K562 (cell line): ENCODE results near the gene MAD2L1BP. TPM values are rescaled to one million over a fixed set of nuclear protein-coding genes. Genes with fewer than 3 reads are reported as not detected.
A peak's percentile ranks its signal among the peaks of the same experiment; 100 is the strongest.
"Not testable (repeated sequence)": the region's sequence is repeated elsewhere in the genome, so short reads cannot be mapped to it uniquely, and the experiment has no call there.

ENCODE experiments used
- ATAC-seq: fragments of 200-7000 bp; cut with Tn5 transposase; 3 replicates; pipeline ENCODE4 v1.9.1; 2020; ENCODE audit warnings: moderate library complexity
- BruUV-seq: library from RNA; stranded (reverse); fragments of 400-500 nt; replicated peaks from 2 replicates; lab custom pipeline; 2021; lab: Mats Ljungman, UMichigan
- CTCF ChIA-PET: fragments of 300-600 bp; formaldehyde crosslinking; extraction: SDS; loops from one replicate; lab custom pipeline; 2021; ENCODE audit warnings: low intra/inter-chr PET ratio; lab: Yijun Ruan, JAX
- POLR2A ChIA-PET: fragments of 300-600, 350-650 bp; sonication (Branson Sonifier 250); formaldehyde crosslinking; extraction: SDS; loops from one replicate; lab custom pipeline; 2021; ENCODE audit warnings: antibody characterized with exemption, inconsistent platforms; lab: Yijun Ruan, JAX
- DNase-seq, 4 experiments: peaks; one replicate each; pipeline versions ENCODE4 v3.0.0 to v3.0.0-alpha.2; 2011 to 2018; ENCODE audit warnings: low spot score in 3 of 4, mixed read lengths in 3 of 4; ENCODE audit errors: extremely low read depth in 1 of 4
- FAIRE-seq: peaks from 2 replicates; lab custom pipeline; 2011; peaks lifted over from hg19 to GRCh38; lab: Jason Lieb, UNC
- H2AFZ ChIP-seq: 2 replicates; pipeline ENCODE4 v1.6.0; 2011; ENCODE audit warnings: low read depth, low read length, control low read depth, inconsistent platforms
- H3K27ac ChIP-seq: fragments of 200-600 bp; 3 replicates; pipeline ENCODE4 v1.8.0; 2011; ENCODE audit warnings: low read depth, mild to moderate bottlenecking, control low read depth, inconsistent platforms, low read length, moderate library complexity, mixed read lengths; ENCODE audit errors: extremely low read depth
- H3K27me3 ChIP-seq, 2 experiments: fragments of 300-600 bp in 1 of 2; 2 replicates in 1 of 2; 3 replicates in 1 of 2; pipeline versions ENCODE4 v1.6.0 to v1.8.0; 2011; ENCODE audit warnings: inconsistent platforms in 2 of 2, low read length in 2 of 2, mild to moderate bottlenecking in 1 of 2, mixed read lengths in 1 of 2, moderate library complexity in 1 of 2; ENCODE audit not compliant: control insufficient read depth in 2 of 2, insufficient read depth in 2 of 2
- H3K36me3 ChIP-seq: fragments of 300-600 bp; 3 replicates; pipeline ENCODE4 v1.8.0; 2011; ENCODE audit warnings: mild to moderate bottlenecking, low read length, inconsistent platforms; ENCODE audit not compliant: control insufficient read depth, insufficient read depth
- H3K4me1 ChIP-seq, 2 experiments: fragments of 200-600 bp in 1 of 2; replicated peaks in 1 of 2; 2 replicates in 1 of 2; 3 replicates in 1 of 2; pipeline versions ENCODE4 v1.5.1 to v1.8.0; 2011; ENCODE audit warnings: inconsistent platforms in 2 of 2, low read length in 2 of 2, mild to moderate bottlenecking in 1 of 2, mixed read lengths in 1 of 2, moderate library complexity in 1 of 2; ENCODE audit not compliant: control insufficient read depth in 2 of 2, insufficient read depth in 2 of 2
- H3K4me2 ChIP-seq: 2 replicates; pipeline ENCODE4 v1.6.1; 2011; ENCODE audit warnings: low read length, control low read depth, inconsistent platforms, mixed read lengths; ENCODE audit not compliant: insufficient read depth
- H3K4me3 ChIP-seq: fragments of 200-600 bp; sonication (generic), shearing (Covaris generic); 2 replicates; pipeline ENCODE4 v1.5.1; 2016; ENCODE audit warnings: control low read depth, inconsistent platforms
- H3K79me2 ChIP-seq: fragments of 200-600 bp; 3 replicates; pipeline ENCODE4 v1.8.0; 2011; ENCODE audit warnings: low read length, inconsistent platforms; ENCODE audit not compliant: control insufficient read depth, insufficient read depth
- H3K9ac ChIP-seq, 2 experiments: 2 replicates each; pipeline versions ENCODE4 v1.6.0 to v1.6.1; 2011; ENCODE audit warnings: low read depth in 2 of 2, low read length in 2 of 2, control low read depth in 1 of 2, inconsistent platforms in 1 of 2, mild to moderate bottlenecking in 1 of 2, mixed read lengths in 1 of 2; ENCODE audit not compliant: insufficient read depth in 1 of 2
- H3K9me1 ChIP-seq: one replicate; pipeline ENCODE4 v1.6.0; 2011; ENCODE audit warnings: inconsistent platforms, mild to moderate bottlenecking, low read length, moderate library complexity; ENCODE audit not compliant: control insufficient read depth, insufficient read depth
- H3K9me3 ChIP-seq: replicated peaks from 2 replicates; pipeline ENCODE4 v1.5.1; 2011; ENCODE audit warnings: low read depth, low read length, inconsistent platforms; ENCODE audit not compliant: control insufficient read depth, insufficient read depth
- H4K20me1 ChIP-seq: replicated peaks from 2 replicates; pipeline ENCODE4 v1.6.1; 2011; ENCODE audit warnings: low read length, inconsistent platforms, mixed read lengths; ENCODE audit not compliant: control insufficient read depth, insufficient read depth
- POLR2G ChIP-seq: fragments of 200-400 bp; formaldehyde crosslinking; IDR thresholded peaks from 2 replicates; pipeline ENCODE4 v1.6.1; 2017; ENCODE audit warnings: low read depth, mild to moderate bottlenecking, antibody characterized with exemption, low read length, moderate library complexity
- ZNF444 ChIP-seq: fragments of 250-450 bp; sonication (Bioruptor Pico); IDR thresholded peaks from 2 replicates; pipeline ENCODE4 v1.4.0; 2020; ENCODE audit warnings: mild to moderate bottlenecking, moderate library complexity
- WGBS: fragments of 100-300 bp; shearing (Covaris generic); methylation state at CpG from one replicate; pipeline ENCODE4 v1.1.6; 2016; ENCODE audit warnings: low coverage, mixed read lengths; ENCODE audit not compliant: insufficient coverage; ENCODE audit errors: missing lambda C conversion rate; 5-methylcytosine and 5-hydroxymethylcytosine counted together
- in situ Hi-C: fragments of 300-500 bp; cut with MboI; formaldehyde crosslinking; loops from 4 replicates; pipeline ENCODE4 v1.15.0; 2018; ENCODE audit warnings: inconsistent platforms, mixed read lengths
- intact Hi-C: fragments of 100-400 bp; cut with micrococcal nuclease; formaldehyde crosslinking; loops from 2 replicates; pipeline ENCODE4 v1.14.2; 2022
- polyA plus RNA-seq, 8 experiments: library from polyadenylated mRNA; depleted of rRNA in 4 of 8; stranded (reverse) in 5 of 8; unstranded in 3 of 8; fragments of >200 nt; fragmentation: Nextera tagmentation in 2 of 8; fragmentation: Illumina TruSeq in 1 of 8; extraction: Ambion mirVana in 2 of 8; extraction: Trizol in 1 of 8; gene quantifications; 2 replicates each; pipeline versions ENCODE4 v1.2.1 to v1.2.3, GENCODE V29; 2011 to 2014; ENCODE audit warnings: inconsistent platforms in 1 of 8, missing spikeins in 1 of 8
- total RNA-seq, 7 experiments: library from RNA; depleted of rRNA in 6 of 7; stranded (reverse); fragments of >200 nt in 6 of 7; fragmentation: Illumina TruSeq in 2 of 7; extraction: Trizol in 2 of 7; gene quantifications; 2 replicates each; pipeline versions ENCODE4 v1.2.1 to v1.2.3, GENCODE V29; 2011 to 2021; ENCODE audit warnings: low replicate concordance in 1 of 7

MAD2L1BP gene
- total and polyA plus RNA-seq, 9 of the 15 experiments (the other 6 are each of a cell fraction or from before 2014, with no cell fraction given): 69.7 to 321 (median 111) TPM

DNA sequence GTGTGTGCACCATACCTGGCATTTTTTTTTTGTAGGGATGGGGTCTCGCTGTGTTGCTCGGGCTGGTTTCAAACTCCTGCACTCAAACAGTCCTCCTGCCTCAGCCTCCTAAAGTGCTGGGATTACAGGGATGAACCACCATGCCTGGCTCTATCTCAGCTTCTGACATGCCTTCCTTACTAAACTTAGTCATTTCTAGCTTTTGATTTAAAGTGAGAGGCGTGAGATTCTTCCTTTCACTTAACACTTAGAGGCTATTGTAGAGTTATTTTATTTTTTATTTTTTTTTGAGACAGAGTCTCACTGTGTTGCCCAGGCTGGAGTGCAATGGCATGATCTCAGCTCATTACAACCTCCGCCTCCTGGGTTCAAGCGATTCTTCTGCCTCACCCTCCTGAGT, 27.3 kb downstream of the MAD2L1BP start:
- H4K20me1 ChIP-seq, FAIRE-seq, H3K36me3 ChIP-seq, H3K4me2 ChIP-seq, DNase-seq, H3K27ac ChIP-seq, H3K9me3 ChIP-seq, BruUV-seq, H3K9me1 ChIP-seq, H3K27me3 ChIP-seq, H3K9ac ChIP-seq, H3K79me2 ChIP-seq, H2AFZ ChIP-seq, in situ Hi-C loops, ATAC-seq, CTCF ChIA-PET, H3K4me3 ChIP-seq: not testable (repeated sequence)
- POLR2A ChIA-PET: interaction anchor here (1.6 to 1.9 kb wide), 3 partner anchors 14 to 33 kb away, joined by 4 to 7 read pairs (median 6); partner anchors contain the start of gene GTPBP2
- WGBS: 56% methylated on average over 5 of the region's 5 CpGs
- H3K4me1 ChIP-seq: peaks cover 11% of the 10 kb centered on the region in 2 experiments
- intact Hi-C loops: loop anchor here (10.0 kb wide), 1 partner anchor 172 kb away; no protein-coding TSS in a partner anchor

DNA sequence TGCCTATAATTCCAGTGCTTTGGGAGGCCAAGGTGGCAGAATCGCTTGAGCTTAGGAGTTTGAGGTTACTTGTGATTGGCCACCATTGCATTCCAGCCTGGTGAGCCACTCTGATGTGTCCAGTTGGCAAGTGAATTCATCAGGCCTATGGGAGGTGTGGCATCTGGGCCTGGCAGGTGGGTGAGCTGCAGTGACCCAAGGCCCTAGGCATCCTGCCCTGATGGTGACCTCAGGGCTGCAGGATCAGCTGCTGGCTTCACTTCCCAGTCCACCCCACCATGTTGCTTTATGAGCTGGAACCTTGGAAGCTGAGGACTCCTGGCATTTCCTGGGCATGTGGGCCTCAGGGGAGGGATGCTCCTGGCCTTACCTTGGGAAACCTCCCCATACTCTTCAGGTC, 29.7 kb downstream of the MAD2L1BP start:
- ATAC-seq: no peak
- peaks cover 6% of the 10 kb centered on the region for H3K9me1 ChIP-seq
- H2AFZ ChIP-seq: no peak overlapping the region
- H3K79me2 ChIP-seq: no peaks in the 10 kb centered on the region
- no peak for FAIRE-seq
- 10% methylated on average over 1 of the region's 1 CpG for WGBS
- H3K4me3 ChIP-seq: no peak overlapping the region
- no peak overlapping the region; a peak in 1 of 4 replicates for H3K9ac ChIP-seq
- intact Hi-C loops: loop anchor here (5.0 to 10.0 kb wide), 4 partner anchors 38 to 287 kb away; partner anchors contain the start of genes GTPBP2 and VEGFA
- peaks cover 30 to 35% of the 10 kb centered on the region in 2 experiments for H3K4me1 ChIP-seq
- no peaks in the 10 kb centered on the region for H4K20me1 ChIP-seq
- TF ChIP-seq ZNF444 (CRISPR knock-in tag): no peak
- TF ChIP-seq POLR2G: peak; percentile 42; the same call in 1 of the 2 replicates
- no peak overlapping the region for H3K4me2 ChIP-seq
- H3K27me3 ChIP-seq: no peaks in the 10 kb centered on the region; a peak in 1 of 5 replicates
- H3K9me3 ChIP-seq: 0 out of 2 replicates have a peak, but pooled peaks cover 3% of the 10 kb centered on the region
- no TSS peak for BruUV-seq
- H3K36me3 ChIP-seq: peaks cover 1% of the 10 kb centered on the region; the same call in 1 of the 3 replicates
- no peak for DNase-seq
- in situ Hi-C loops: loop anchor here (5.0 kb wide), 2 partner anchors 107 to 412 kb away; partner anchors contain the start of gene VEGFA
- ChIA-PET POLR2A (interaction anchor here (0.5 to 6.0 kb wide), 19 partner anchors 8 to 701 kb away, joined by 3 to 41 read pairs (median 4); partner anchors contain the start of genes GTPBP2, RSPH9 and VEGFA), CTCF (no interaction called here)
- H3K27ac ChIP-seq: no peak overlapping the region
